RWPE1 (cell line): ENCODE results near the gene ERBB2.

ENCODE experiments used
- CTCF ChIA-PET: fragments of 350-600 bp; sonication (Branson Sonifier 250); formaldehyde crosslinking; extraction: SDS; loops from one replicate; lab custom pipeline; 2021; lab: Yijun Ruan, JAX
- POLR2A ChIA-PET: fragments of 400-600 bp; formaldehyde crosslinking; extraction: SDS; loops from one replicate; lab custom pipeline; 2020; ENCODE audit warnings: antibody characterized with exemption; ENCODE audit not compliant: low non-redundant PET; lab: Yijun Ruan, JAX
- DNase-seq: peaks from one replicate; pipeline ENCODE4 v3.0.0; 2012; ENCODE audit warnings: low spot score
- H3K27ac ChIP-seq: fragments of 450-650 bp; 2 replicates; pipeline ENCODE4 v1.5.1; 2017
- TF ChIP-seq, protein P1 (sequence below): fragments of 450-650 bp; conservative IDR thresholded peaks from 2 replicates; pipeline ENCODE4 v1.5.1; 2017; ENCODE audit warnings: low read depth, mild to moderate bottlenecking

The ERBB2 gene

DNA sequence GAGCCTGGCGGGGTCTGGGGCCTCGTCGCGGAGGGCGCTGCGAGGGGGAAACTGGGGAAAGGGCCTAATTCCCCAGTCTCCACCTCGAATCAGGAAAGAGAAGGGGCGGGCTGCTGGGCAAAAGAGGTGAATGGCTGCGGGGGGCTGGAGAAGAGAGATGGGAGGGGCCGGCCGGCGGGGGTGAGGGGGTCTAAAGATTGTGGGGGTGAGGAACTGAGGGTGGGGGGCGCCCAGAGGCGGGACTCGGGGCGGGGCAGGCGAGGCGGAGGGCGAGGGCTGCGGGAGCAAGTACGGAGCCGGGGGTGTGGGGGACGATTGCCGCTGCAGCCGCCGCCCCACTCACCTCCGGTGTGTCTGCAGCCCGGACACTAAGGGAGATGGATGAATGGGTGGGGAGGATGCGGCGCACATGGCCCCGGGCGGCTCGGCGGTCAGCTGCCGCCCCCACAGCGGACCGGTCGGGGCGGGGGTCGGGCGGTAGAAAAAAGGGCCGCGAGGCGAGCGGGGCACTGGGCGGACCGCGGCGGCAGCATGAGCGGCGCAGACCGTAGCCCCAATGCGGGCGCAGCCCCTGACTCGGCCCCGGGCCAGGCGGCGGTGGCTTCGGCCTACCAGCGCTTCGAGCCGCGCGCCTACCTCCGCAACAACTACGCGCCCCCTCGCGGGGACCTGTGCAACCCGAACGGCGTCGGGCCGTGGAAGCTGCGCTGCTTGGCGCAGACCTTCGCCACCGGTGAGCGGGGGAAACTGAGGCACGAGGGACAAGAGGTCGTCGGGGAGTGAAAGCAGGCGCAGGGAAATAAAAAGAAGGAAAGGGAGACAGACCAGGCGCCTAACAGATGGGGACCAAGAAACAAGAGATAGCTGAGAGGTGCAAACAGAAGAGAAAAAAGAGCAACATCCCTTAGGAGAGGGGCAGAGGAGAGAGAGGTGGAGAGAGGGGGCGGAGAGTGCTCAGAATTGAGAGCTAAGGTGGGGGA, 31.6 kb upstream of the ERBB2 start, which contains the start of gene PNMT:
Gene PNMT (plus strand): TSS at position 509 of the 980 bp plus-strand sequence. CDS start 23 bp downstream, at position 532.
- TF ChIP-seq, protein P1, sequence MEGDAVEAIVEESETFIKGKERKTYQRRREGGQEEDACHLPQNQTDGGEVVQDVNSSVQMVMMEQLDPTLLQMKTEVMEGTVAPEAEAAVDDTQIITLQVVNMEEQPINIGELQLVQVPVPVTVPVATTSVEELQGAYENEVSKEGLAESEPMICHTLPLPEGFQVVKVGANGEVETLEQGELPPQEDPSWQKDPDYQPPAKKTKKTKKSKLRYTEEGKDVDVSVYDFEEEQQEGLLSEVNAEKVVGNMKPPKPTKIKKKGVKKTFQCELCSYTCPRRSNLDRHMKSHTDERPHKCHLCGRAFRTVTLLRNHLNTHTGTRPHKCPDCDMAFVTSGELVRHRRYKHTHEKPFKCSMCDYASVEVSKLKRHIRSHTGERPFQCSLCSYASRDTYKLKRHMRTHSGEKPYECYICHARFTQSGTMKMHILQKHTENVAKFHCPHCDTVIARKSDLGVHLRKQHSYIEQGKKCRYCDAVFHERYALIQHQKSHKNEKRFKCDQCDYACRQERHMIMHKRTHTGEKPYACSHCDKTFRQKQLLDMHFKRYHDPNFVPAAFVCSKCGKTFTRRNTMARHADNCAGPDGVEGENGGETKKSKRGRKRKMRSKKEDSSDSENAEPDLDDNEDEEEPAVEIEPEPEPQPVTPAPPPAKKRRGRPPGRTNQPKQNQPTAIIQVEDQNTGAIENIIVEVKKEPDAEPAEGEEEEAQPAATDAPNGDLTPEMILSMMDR = peak; percentile 75
- DNase-seq = peak; percentile 41
- H3K27ac ChIP-seq = no peak within 1 kb of the TSS
- CTCF ChIA-PET = interaction anchor here (0.5 to 3.9 kb wide), 22 partner anchors 11 to 399 kb away, joined by 3 to 25 read pairs (median 4); partner anchors contain the start of gene PGAP3
- POLR2A ChIA-PET = no interaction called here

- POLR2A ChIA-PET = no interaction called here
- TF ChIP-seq, protein P1 = no peak
- CTCF ChIA-PET = interaction anchor here (1.0 to 2.1 kb wide), 4 partner anchors 18 to 122 kb away, joined by 3 to 12 read pairs (median 4); partner anchors contain the start of gene PGAP3
These were observed 29.7 kb upstream of the ERBB2 start for GRCh38 chr17:39669897-39670735.

GRCh38 chr17:39670746-39671145, 29.1 kb upstream of the ERBB2 start:
- CTCF ChIA-PET = interaction anchor here (1.0 to 2.1 kb wide), 3 partner anchors 49 to 123 kb away, joined by 3 to 12 read pairs (median 3); no protein-coding TSS in a partner anchor
- no peak for DNase-seq
- TF ChIP-seq, protein P1 = no peak
- H3K27ac ChIP-seq = no peak overlapping the region
- POLR2A ChIA-PET = no interaction called here

More at GRCh38 chr17:39669897-39670735, 29.7 kb upstream of the ERBB2 start:
- H3K27ac ChIP-seq = no peak overlapping the region
- DNase-seq = no peak

GRCh38 chr17:39671651-39672521, 28.0 kb upstream of the ERBB2 start:
- no peak overlapping the region for H3K27ac ChIP-seq
- ChIA-PET CTCF (interaction anchor here (0.6 to 2.1 kb wide), 5 partner anchors 16 to 55 kb away, joined by 3 to 12 read pairs (median 4); partner anchors contain the start of gene PGAP3), POLR2A (no interaction called here)
- TF ChIP-seq, protein P1 = peak; percentile 30; the same call in 1 of the 2 replicates
- DNase-seq = peak; percentile 36

DNA sequence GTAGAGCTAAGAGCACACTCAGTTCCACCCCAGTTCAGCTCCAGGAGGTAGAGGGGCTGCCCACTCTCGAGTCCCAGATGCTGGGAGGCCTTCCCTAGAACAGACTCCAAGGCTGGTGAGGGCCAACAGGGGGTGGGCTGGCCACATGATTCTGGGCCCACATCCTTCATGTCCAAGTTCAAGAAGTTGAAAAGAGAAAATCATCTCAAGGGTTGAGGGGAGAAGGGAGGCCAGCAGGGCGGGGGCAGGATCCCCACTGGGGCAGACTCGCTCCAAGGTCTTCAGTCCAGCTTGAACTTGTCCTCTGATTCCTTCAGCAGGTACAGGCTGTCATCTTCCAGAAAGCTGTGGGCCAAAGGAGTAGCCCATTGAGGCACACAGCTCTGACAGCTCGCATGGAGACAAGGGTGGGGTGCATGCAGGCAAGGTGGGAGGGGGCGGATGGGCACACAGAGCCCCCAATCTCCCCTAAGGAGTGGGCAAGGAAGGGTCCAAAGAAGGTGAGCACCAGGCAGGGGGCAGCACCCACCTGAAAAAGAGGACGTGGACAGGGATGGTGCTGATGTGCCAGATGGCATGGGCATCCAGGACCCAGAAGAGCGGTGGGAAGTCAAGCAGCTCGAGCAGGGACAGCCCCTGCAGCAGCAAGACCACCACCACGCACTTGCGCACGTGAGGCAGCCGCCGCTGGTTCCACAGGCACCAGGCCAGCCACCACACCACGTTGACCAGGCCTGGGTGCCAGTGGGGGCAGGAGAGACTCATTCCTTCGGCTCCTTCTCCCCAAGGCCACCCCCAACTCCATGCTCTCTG, 27.1 kb upstream of the ERBB2 start:
- no peak for DNase-seq
- TF ChIP-seq, protein P1 = 0 out of 2 replicates have a peak, but pooled peaks have one; percentile 3
- H3K27ac ChIP-seq = no peak overlapping the region
- ChIA-PET POLR2A (no interaction called here), CTCF (interaction anchor here (0.6 to 2.1 kb wide), 3 partner anchors 8 to 51 kb away, joined by 3 to 12 read pairs (median 3); partner anchors contain the start of gene PGAP3)
